ENCODE results near the gene ASCC3.

Gene ASCC3

DNA sequence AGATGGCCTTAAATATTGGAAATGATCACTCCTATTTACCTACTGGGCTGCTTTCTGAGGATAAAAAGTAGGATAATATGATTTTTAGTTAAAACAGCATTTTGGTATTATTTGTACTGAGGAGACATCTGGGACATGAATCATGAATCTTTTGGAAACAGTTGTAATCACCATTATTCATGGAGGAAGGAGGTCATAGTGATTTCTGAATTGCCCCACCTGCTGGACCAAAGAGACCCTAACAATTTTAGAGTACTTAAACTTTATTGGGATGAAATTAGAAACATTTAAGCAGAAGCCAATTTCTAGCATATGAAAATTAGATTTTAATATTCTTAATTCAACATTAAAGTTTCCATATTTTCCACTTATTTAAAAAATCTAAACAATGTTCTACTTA lies 308.0 kb downstream of the ASCC3 start:
- no peak for DNase-seq

DNA sequence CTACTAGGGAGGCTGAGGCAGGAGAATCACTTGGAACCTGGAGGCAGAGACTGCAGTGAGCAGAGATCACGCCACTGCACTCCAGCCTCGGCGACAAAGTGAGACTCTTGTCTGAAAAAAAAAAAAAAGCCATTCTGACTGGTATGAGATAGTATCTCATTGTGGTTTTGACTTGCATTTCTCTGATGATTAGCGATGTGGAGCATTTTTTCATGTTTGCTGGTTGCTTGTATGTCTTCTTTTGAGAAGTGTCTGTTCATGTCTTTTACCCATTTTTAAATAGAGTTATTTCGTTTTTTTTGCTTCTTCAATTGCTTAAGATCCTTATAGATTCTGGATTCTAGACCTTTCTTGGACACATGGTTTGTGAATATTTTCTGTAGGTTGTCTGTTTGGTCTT lies 312.9 kb downstream of the ASCC3 start:
- no peak for DNase-seq

DNA sequence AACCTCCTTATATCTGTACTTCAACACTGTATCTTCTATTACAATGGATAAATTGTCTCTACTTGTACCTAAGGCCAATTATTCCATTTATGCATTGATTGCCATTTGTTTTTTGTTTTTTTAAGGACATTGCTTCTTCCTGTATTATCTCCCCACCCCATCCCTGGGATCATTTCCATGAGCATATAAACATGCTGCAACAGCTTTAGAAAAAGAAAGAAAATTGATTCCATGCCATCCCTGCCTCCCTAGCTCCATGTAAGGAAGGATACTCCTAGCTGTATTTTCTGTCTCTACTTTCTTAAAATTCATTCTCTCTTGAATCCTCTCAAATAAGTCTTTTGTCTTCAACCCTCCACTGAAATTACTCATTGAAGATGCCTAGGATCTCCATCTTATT lies 314.6 kb downstream of the ASCC3 start:
- no peak for DNase-seq

DNA sequence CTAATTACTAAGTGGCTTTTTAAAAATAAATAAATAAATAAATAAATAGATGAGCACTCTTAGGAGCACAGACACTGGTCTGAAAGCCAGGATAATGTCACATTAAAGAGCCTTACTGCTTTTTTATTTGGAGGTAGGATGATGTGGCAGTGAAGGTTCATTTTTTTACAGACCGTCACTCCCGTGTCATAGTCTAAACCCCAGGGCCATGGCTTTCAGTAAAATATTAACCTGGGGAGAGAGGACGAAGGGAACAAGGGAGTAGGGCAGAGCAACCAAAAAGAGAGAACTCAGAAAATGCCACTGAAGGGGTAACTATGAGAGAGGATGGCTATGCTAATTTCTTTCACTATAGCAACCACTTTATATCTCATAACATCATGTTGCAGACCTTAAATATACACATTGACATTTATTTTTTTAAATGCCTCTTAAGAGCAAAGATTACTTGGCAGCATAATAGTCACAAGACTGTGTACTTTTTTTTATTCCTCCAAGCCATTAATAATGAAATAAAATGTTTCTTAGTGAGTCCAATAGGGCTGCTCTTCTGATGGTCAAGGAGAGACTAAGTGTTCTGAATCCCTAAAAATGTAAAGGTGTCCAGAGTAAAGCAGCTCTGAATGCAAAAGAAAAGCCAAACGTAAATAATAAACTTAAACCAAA lies 315.6 kb downstream of the ASCC3 start:
- DNase-seq = no peak

DNA sequence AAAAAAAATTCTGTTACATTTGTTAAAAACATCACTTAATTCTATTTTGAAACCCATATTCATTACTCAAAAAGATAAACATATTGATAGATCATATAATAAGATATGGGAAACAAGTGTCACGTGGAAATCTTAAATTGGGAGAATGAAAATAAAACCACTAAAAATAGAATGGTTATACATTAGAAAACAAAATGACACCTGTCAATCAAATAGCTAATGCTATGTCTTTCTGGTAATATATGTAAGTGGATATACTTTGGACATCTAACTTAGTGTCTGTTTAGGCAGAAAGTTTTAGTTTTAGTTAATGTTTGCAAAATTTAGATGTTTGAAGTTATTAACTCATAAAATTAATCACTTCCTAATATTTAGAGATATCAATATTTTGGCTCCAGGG lies 321.3 kb downstream of the ASCC3 start:
- DNase-seq = no peak

DNA sequence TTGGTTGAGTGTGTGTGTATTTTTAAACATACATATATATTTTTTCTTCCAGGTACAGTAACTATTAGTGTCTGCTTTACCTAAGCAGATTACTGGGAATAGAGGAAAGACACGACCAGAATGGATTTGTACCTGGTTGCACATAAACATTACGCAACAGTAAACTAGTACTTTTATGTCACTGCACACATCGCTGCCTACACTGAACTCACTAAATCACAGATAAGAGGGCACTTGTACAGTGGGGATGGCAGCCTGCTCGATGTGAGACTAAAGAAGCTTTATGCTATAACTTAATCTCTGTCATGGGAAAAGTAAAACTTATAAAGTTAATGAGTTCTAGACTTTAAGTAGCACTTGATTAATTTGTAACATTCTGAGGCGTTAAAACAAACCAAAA lies 326.9 kb downstream of the ASCC3 start:
- no peak for DNase-seq

DNA sequence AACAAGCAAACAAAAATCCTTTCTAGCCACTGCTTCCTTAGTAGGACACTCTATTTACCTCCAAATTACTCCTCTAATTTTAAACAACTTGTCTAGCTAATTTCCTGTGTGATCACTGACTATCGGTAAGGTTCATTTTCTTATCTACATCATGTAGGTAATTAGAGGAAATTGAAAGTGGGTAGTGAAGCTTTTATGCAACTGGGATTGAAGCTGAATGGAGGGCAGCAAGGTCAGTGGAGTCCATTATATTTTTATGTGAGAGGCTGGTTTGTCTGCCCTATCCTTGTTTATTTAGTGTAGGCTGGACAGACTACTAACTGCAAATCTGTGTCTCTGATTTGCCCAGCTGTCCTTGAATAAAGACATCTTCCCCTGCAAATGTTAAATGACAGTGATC lies 327.9 kb downstream of the ASCC3 start:
- peak; percentile 41 for DNase-seq

DNA sequence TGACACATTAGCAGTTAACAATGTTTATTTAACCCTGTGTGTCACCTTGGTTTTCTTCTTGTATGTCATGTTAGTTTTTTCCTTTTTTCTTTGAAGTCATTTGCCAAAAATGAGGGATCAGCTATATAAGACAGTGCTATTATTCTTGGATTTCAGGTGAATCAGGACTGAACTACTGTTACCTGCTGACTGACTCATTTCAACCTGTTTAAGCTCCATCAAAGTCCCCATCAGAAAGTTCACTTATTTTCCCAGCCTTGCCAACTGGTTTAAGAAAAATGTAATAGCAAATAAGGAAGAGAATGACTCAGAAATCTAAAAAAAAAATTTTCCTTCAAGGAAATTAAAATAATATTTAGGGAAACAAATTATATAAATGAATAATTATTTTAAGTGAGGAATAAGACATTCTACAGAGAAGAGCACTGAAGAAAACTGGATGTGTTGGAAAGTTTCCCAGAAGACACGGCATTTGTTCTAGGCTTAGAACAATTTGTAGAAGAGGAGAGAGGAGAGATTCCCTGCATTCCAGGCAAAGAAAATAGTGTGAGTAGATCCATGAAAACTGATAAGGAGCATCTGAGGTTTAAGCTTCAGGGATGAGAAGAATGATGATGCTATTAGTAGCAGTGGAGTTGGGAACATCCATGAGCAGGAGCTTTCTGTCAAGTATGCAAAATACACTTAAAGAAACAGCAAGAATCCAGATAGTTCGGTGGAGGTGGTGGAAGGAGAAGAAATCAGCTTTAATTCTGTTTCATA lies 331.5 kb downstream of the ASCC3 start:
- no peak for DNase-seq

DNA sequence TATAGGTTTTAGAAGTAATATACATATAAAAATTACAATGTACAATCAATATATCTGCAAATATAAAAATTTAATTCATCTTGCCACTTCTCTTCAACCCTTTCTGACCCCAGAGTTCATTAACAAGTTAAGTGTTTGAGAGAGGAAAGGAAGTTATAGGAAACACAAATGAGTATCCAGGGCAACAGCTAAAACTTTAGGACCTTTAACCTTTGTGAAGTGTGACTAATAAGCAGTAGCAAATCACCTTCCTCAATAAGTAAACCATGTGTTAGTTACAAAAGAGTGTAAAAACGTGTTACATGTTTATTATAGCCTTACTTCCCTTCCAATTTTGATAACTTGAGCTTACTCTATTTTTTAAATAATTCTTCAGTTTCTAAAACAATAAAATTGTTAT lies 343.0 kb downstream of the ASCC3 start:
- no peak for DNase-seq

DNA sequence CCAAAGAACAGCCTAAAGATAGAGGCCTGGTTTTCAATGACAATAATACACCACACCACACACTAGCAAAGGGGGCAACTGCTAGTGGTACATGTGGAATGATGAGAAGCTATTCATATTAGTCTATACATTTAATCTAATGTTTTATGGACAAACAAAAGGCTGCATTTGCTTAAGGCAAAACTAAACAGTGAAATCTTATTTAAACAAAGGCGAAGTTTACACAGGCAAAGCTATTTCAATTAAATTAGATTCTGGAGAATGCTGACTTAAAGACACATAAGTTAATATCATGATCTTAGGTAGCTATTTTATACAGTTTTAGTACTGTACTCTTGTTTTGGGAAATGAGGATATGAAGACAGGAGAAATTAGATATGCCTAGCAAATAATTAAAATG lies 362.5 kb downstream of the ASCC3 start:
- no peak for DNase-seq

DNA sequence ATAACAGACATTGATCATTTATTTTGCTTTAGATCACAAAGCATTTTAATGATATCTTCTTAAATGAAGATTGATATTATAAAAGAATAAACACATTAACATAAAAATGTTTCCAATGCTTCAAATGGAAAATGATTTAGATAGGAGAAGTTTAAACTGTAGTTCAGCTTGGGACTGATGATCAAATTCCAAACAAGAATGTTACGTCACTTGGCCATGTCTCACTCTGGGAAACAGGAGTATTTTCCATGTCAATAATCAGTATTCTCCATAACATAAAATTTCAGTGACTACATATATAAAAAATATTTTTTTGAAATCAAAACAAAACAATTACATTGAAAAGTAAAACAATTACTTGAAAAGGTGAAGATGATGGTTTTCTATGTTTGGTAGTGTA lies 363.5 kb downstream of the ASCC3 start:
- no peak for DNase-seq

DNA sequence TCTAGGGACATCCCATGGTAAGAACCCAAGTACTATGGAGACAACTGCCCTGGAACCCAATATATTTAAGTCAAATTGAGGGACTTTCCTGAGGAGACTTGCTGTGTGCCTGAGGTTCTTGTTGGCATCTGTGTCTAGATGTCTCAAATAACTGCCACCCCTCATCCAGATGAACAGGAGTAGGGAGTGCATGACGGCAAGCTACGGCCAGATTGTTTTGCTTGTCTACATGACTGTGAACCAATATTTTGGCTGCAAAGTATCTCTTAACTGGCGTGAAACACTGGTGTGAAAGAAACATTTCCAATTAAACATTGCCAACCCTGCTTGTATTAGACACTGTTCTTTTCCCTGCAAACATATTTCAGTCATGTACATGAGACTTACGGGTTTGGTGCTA lies 364.0 kb downstream of the ASCC3 start:
- DNase-seq = no peak

DNA sequence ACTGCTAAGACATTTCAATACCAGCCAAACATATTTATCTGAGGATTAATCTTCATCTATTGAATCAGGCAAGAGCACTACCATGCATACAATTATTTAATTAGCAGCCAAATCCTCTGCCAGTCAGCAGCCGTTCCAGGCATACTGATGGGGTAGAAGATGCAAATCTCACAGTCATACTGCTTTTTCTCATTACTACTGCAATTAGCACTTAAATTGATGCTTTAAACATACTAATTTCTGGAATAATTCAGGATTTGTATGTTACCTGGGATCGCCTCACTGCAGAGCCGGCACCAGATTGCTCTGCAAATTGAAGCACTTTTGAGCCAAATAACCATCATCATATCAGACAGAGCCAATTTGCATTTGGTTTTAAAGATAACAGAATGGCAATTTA lies 366.5 kb downstream of the ASCC3 start:
- DNase-seq = no peak

DNA sequence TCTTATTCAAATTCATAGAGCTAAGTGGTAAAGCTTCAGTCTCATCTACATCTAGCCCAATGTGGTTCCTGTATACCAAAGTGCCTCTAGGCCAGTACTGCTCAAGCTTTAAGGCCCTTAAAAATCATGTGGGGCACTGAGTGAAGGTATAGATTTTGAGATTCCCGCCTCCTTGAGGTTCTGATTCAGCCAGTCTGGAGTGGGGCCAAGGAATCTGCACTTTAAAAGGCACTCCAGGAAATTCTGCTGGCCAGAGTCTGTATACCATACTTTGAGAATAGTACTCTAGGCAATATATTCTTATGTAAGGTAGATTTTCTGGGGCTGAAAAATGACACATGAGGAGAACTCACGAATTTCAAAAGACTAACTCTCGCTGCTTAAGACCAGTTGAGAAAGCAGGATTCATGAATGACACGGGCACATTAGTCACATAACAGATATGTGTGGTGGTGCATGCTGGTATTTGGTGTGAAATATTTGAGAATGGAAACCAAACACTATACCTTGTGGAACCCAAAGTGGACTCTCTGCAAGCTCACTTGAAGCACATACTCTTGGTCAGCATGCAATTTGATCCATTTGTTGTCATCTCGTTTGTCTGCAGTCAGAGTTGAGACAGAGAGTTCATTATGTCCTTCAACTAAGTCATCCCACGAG lies 368.8 kb downstream of the ASCC3 start:
- no peak for DNase-seq

DNA sequence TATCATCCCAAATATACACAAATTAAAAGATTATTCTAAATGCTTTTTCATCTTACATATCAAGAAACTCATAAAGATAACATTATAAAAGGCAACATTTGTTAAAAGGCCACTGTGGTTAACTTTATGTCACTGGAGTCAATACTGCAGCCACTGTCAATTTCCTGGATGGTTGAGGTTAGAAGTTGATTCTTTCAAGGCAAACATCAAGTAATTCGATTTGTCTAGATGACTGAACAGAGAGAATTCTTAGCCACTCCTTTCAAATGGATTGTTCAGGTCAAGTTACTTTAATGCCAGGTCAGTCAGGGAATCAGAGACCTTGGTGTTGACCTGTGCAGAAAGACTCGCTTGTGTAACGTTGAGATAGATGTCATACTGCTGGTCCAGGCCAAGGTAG lies 372.0 kb downstream of the ASCC3 start:
- DNase-seq = no peak

DNA sequence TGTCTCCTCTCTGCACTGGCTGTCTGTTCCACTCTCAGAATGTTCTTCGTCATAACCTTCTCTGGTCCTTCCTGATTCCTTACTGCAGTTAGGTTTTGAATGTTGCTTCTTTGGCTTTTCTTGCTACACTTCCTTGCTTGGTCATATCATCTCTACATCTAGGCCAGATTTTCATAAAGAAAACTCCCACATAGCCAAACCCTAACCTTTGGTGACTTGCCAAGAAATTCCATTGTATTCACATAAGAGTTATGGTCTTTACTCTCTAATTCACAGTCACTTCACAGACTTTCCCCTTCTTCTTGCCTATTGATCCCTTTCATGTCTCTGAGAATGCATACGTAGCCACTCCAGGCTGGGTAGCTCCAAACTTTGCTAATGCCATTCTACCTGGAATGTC lies 374.5 kb downstream of the ASCC3 start:
- DNase-seq = no peak

DNA sequence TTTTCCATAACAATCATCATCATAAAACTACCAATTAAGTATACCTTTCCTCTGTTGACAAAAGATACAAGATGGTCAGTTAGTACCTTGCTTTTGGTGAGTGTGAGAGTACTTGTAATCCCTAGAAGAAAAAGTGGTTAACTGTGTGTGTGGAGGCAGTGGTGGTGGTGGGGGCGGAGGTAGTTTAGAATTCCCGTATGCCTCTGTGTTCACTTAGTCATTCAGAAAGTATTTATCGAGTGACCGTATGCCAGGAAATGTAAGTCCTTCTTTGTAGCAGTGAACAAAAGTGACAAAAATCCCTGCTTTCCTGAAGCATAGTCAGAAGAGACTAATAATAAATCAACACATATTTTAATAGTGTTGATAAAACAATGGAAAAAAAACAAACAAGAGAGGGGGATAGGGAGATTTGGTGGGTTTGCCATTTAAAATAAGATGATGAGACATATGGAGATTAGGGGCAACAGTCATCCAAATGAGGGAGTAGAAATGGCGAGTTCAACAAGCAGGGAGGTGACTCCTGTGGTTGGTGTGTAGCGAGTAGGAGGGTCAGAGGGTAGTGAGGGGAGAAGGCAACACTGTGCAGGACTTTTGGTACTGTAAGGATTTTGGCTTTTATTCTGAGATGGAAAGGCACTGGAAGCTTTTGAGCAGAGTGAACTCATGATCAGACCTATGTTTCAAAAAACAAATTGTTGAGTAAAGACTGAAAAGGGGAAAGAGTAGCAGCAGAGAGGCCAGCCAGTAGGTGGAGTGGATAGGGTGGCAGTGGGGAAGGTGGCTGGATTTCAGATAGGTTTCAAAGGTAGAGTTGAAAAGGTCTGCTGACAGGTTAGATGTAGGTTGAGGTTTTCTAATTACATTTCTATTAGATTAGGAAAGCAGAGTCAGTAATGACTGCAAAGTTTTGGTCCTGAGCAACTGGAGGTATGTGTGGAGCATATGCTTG lies 376.1 kb downstream of the ASCC3 start:
- no peak for DNase-seq

DNA sequence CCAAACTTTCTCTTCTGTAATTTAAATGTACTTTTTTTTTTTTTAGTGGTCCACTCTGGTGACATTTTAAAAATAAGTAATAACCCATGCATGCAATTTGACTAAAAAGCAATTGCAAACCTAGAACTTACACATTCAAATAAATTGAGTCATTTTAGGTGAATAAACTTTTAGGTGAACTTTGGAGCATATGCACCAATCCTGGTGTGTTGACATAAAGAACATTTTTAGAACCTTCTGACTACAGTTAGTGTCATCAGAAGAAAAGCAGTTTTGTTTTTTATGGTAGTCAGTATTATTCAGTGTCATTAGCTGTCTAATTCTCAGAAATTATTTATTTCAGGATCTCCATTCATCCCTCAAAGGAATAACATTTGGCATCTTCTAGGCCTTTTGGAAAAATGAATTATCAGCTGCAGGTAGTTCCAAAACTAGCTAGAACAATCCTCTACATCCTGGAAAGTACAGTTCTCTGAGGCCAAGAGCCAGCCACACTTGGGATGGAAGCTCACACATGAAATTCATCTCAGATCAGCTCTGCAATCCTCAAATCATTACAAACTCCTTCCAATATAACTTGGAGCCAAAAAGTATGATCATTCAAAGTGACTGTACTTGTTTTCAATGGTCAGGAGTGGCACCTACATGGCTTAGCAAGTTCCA lies 378.0 kb downstream of the ASCC3 start:
- no peak for DNase-seq

DNA sequence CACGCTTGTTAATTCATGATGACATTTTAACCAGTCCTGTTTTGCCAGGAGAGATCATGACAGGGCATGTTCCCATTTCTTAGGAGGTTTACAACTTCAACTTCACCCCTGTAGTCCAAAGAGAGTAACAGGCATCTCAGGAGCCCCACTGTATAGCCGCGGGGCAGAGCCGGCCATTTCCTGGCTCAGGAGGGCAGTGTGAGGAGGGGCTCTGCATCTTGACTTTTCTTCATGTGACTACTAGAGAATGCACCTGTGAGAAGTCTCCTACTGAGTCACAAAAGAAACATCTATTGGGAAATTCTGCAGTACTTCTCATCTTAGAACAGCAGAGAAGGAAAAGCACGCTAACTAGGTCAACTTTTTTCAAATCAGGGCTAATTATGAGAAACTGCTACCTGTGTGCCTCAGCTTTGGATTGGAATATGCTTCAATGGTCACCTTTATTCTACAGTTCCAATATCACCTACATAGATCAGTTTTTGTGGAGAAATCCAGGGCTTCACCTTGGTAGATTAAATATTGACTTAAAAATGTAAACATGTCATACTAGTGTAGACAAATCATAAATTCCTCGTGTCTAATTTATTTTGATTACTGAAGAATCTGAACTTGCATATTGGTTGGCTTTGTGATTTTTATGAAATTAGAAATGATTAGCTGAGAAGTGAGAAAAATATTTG lies 387.8 kb downstream of the ASCC3 start:
- DNase-seq = no peak

DNA sequence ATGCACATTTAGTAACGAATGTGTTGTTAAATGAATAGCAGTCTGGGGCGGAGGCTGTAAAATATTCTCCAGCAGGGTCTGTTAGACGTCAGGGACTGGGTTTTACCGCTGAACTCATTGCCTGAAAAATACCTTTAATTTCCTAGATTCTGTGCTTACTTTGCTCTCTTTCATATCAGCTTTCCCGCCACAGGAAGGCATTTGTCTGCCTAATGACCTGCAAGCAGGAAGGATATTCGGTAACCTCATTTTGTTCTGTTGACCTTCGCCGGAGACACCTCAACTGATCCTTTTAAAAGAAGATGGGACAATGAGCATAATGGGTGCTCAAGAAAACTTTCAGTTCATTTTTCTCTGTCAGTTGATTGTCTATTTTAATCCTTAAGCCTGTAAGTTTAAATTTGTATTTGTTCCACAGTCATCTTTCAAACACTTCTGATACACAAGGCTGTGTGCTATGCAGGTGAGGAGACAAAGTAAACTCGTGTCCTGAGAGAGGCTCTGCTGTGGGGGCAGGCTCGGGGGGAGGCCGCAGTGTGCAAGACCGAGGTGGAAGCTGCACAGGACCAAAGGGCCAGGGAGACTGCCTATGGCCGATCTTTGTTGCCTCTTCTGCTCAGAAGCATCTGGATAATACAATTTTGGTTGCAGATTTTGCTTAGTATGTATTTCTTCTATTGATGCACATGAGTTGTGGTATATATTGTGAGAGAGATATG lies 389.0 kb downstream of the ASCC3 start:
- DNase-seq = peak; percentile 9

DNA sequence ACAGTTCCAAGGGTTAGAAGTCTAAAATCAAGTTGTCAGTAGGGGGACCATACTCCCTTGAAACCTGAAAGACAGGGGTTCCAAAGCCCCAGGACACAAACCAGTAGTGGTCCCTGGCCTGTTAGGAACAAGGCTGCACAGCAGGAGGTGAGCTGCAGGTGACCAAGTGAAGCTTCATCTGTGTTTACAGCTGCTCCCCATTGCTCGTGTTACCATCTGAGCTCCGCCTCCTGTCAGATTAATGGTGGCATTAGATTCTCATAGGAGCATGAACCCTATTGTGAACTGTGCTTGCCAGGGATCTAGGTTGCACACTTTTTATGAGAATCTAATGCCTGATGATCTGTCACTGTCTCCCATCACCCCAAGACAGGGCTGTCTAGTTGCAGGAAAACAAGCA lies 391.1 kb downstream of the ASCC3 start:
- no peak for DNase-seq

Data from NCI-H1436 (cell line).